ENCODE data around the gene METTL22.

METTL22 gene

DNA sequence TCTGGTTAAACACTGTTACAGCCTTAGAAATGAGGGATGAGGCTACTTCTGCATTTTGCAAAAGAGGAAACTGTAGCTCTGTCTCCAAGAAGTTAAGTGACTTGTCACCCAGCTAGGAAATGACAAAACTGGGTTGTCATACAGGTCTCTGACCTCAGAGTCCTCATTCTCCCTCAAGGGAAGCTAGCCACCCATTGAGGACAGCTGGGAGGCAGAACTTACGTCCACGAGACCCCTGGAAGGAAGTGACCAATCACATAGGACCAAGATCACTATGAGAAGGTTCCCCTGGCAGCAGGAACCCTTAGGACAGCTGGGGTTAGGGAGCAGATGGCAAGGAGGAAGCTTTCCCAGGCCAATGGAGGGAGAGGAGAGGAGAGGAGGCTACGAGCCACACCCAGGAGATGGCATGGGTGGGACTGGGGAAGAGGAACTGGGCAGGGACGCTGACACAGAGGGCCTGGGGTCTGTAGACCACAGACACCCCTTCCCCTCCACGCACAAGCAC, 11.2 kb downstream of the METTL22 start:
- no peak overlapping the region for H3K27ac ChIP-seq (replicated peaks; ENCODE audit: low read length)
- peaks cover 55 to 99% of the 10 kb centered on the region in 2 donors for H3K36me3 ChIP-seq (replicated peaks in 1 of 2; ENCODE audit: control insufficient read depth in 2 of 2, insufficient read depth in 2 of 2, low read length in 2 of 2)
- H3K4me1 ChIP-seq (ENCODE audit: control insufficient read depth in 2 of 2, insufficient read depth in 1 of 2, low read depth in 1 of 2, low read length in 2 of 2), result peaks cover 1 to 4% of the 10 kb centered on the region in 2 donors
- H2BK120ac ChIP-seq (ENCODE audit: low read depth, low read length), result no peak overlapping the region
- H3K4ac ChIP-seq (ENCODE audit: low read length), result no peak overlapping the region
- no CpG with 5 or more reads among the region's 5 CpGs for WGBS, 2 donors (ENCODE audit: extremely low coverage in 2 of 2, insufficient read length in 2 of 2, insufficient replicate concordance in 1 of 2)
- no peak overlapping the region for H2BK5ac ChIP-seq (ENCODE audit: low read length)
- no peak overlapping the region for H2BK15ac ChIP-seq (ENCODE audit: low read length)
- H3K18ac ChIP-seq (ENCODE audit: low read length), result no peak overlapping the region
- DNase-seq (ENCODE audit: low spot score), result no peak
- H3K4me3 ChIP-seq (ENCODE audit: low read length in 2 of 2), result no peak overlapping the region
- H3K9me3 ChIP-seq (replicated peaks in 1 of 2; ENCODE audit: control insufficient read depth in 2 of 2, insufficient read depth in 1 of 2, low read depth in 1 of 2, low read length in 2 of 2), result no peaks in the 10 kb centered on the region
- no peak overlapping the region for H4K8ac ChIP-seq (ENCODE audit: low read depth, low read length)
- H3K14ac ChIP-seq (ENCODE audit: low read length), result no peak overlapping the region
- no peaks in the 10 kb centered on the region for H3K79me1 ChIP-seq (ENCODE audit: low read depth, low read length)
- H3K4me2 ChIP-seq (ENCODE audit: insufficient read depth, low read length, poor library complexity, severe bottlenecking), result no peak overlapping the region
- H2AFZ ChIP-seq (ENCODE audit: low read length), result no peak overlapping the region
- no peak overlapping the region for H2AK5ac ChIP-seq (ENCODE audit: low read depth, low read length)
- H2BK12ac ChIP-seq (ENCODE audit: low read length), result no peak overlapping the region
- H3K9ac ChIP-seq (ENCODE audit: low read depth, low read length, poor library complexity), result no peak overlapping the region
- no peak overlapping the region for H4K91ac ChIP-seq (ENCODE audit: low read depth, low read length, poor library complexity)
- H3K23ac ChIP-seq (ENCODE audit: low read depth, low read length, poor library complexity), result no peak overlapping the region
- H3K27me3 ChIP-seq (ENCODE audit: control insufficient read depth in 3 of 3, insufficient read depth in 3 of 3, low read depth in 1 of 3, low read length in 3 of 3), result no peaks in the 10 kb centered on the region

DNA sequence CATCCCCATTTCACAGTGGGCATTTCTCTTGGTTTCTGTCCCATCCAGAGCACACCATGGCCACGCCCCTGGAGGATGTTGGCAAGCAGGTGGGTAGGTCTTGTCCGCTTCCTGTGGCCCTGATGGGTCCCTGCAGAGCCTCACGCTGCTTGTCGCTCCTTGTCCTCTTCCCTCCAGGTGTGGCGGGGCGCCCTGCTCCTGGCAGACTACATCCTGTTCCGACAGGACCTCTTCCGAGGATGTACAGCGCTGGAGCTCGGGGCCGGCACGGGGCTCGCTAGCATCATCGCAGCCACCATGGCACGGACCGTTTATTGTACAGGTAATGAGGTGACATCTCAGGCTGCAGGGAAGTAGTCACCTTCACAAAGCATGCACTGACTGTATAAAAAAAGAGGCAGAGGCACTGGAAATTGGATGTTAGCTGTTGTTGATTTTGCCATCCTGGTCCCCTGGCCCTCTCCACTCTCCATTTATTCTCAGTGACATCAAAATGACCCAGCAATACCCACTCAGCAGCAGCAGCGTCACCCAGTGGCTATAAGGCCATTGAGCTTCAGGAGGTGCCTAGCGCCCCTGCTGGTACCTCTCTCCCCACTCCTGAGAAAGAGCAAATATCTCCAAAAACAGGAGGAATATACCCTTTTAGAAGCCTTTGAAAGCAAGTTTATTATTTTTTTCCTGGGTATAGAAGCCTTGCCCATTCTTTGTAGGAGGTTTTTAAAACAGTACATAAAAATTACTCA, 13.7 kb downstream of the METTL22 start:
- Histone ChIP-seq H3K27ac (replicated peaks; ENCODE audit: low read length) (no peak overlapping the region), H2AK5ac (ENCODE audit: low read depth, low read length) (no peak overlapping the region), H2BK120ac (ENCODE audit: low read depth, low read length) (no peak overlapping the region), H3K9me3 (replicated peaks in 1 of 2; ENCODE audit: control insufficient read depth in 2 of 2, insufficient read depth in 1 of 2, low read depth in 1 of 2, low read length in 2 of 2) (no peaks in the 10 kb centered on the region), H3K79me1 (ENCODE audit: low read depth, low read length) (no peaks in the 10 kb centered on the region), H3K9ac (ENCODE audit: low read depth, low read length, poor library complexity) (no peak overlapping the region), H3K4ac (ENCODE audit: low read length) (no peak overlapping the region), H2BK12ac (ENCODE audit: low read length) (no peak overlapping the region), H3K14ac (ENCODE audit: low read length) (no peak overlapping the region), H3K23ac (ENCODE audit: low read depth, low read length, poor library complexity) (no peak overlapping the region), H3K27me3 (ENCODE audit: control insufficient read depth in 3 of 3, insufficient read depth in 3 of 3, low read depth in 1 of 3, low read length in 3 of 3) (no peaks in the 10 kb centered on the region), H3K36me3 (replicated peaks in 1 of 2; ENCODE audit: control insufficient read depth in 2 of 2, insufficient read depth in 2 of 2, low read length in 2 of 2) (peaks cover 50 to 98% of the 10 kb centered on the region in 2 donors), H4K8ac (ENCODE audit: low read depth, low read length) (no peak overlapping the region), H2BK5ac (ENCODE audit: low read length) (no peak overlapping the region), H2AFZ (ENCODE audit: low read length) (no peak overlapping the region), H3K4me1 (ENCODE audit: control insufficient read depth in 2 of 2, insufficient read depth in 1 of 2, low read depth in 1 of 2, low read length in 2 of 2) (peaks cover 1 to 3% of the 10 kb centered on the region in 2 donors), H4K91ac (ENCODE audit: low read depth, low read length, poor library complexity) (no peak overlapping the region), H3K4me2 (ENCODE audit: insufficient read depth, low read length, poor library complexity, severe bottlenecking) (no peak overlapping the region), H3K4me3 (ENCODE audit: low read length in 2 of 2) (no peak overlapping the region), H2BK15ac (ENCODE audit: low read length) (no peak overlapping the region), H3K18ac (ENCODE audit: low read length) (no peak overlapping the region)
- DNase-seq (ENCODE audit: low spot score), result peak; percentile 43
- WGBS, 2 donors (ENCODE audit: extremely low coverage in 2 of 2, insufficient read length in 2 of 2, insufficient replicate concordance in 1 of 2), result no CpG with 5 or more reads among the region's 18 CpGs

DNA sequence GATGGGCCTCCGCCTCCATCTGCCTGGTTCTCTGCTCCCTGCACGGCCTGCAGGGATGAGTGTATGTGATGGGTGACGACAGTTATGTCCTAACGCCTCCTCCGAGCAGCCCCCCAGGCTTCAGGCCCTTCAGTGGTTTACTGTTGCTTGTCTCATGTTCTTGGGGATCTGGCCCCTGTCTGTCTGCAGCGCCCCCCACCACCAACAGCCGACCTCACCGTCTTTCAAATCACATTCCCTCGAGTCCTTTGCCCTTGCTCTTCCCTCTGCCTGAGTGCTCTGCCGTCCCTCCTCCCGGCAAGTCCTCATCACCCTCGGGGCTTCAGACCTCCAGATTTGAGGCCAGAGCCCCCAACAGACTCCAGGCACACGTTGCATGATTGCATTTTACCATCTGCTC, 18.2 kb downstream of the METTL22 start:
- Histone ChIP-seq H2BK12ac (ENCODE audit: low read length) (no peak overlapping the region), H4K8ac (ENCODE audit: low read depth, low read length) (no peak overlapping the region), H3K4ac (ENCODE audit: low read length) (no peak overlapping the region), H2AFZ (ENCODE audit: low read length) (no peak overlapping the region), H2BK120ac (ENCODE audit: low read depth, low read length) (no peak overlapping the region), H3K23ac (ENCODE audit: low read depth, low read length, poor library complexity) (no peak overlapping the region), H3K9me3 (replicated peaks in 1 of 2; ENCODE audit: control insufficient read depth in 2 of 2, insufficient read depth in 1 of 2, low read depth in 1 of 2, low read length in 2 of 2) (peaks cover 0 to 4% of the 10 kb centered on the region in 2 donors), H3K27me3 (ENCODE audit: control insufficient read depth in 3 of 3, insufficient read depth in 3 of 3, low read depth in 1 of 3, low read length in 3 of 3) (no peaks in the 10 kb centered on the region), H3K4me3 (ENCODE audit: low read length in 2 of 2) (no peak overlapping the region), H2BK15ac (ENCODE audit: low read length) (no peak overlapping the region), H4K91ac (ENCODE audit: low read depth, low read length, poor library complexity) (no peak overlapping the region), H3K14ac (ENCODE audit: low read length) (no peak overlapping the region), H3K4me1 (ENCODE audit: control insufficient read depth in 2 of 2, insufficient read depth in 1 of 2, low read depth in 1 of 2, low read length in 2 of 2) (no peaks in the 10 kb centered on the region), H2BK5ac (ENCODE audit: low read length) (no peak overlapping the region), H3K27ac (replicated peaks; ENCODE audit: low read length) (no peak overlapping the region), H3K4me2 (ENCODE audit: insufficient read depth, low read length, poor library complexity, severe bottlenecking) (no peak overlapping the region), H3K18ac (ENCODE audit: low read length) (no peak overlapping the region), H3K9ac (ENCODE audit: low read depth, low read length, poor library complexity) (no peak overlapping the region), H2AK5ac (ENCODE audit: low read depth, low read length) (no peak overlapping the region), H3K36me3 (replicated peaks in 1 of 2; ENCODE audit: control insufficient read depth in 2 of 2, insufficient read depth in 2 of 2, low read length in 2 of 2) (peaks cover 62 to 93% of the 10 kb centered on the region in 2 donors), H3K79me1 (ENCODE audit: low read depth, low read length) (no peaks in the 10 kb centered on the region)
- no CpG with 5 or more reads among the region's 13 CpGs for WGBS, 2 donors (ENCODE audit: extremely low coverage in 2 of 2, insufficient read length in 2 of 2, insufficient replicate concordance in 1 of 2)
- DNase-seq (ENCODE audit: low spot score), result no peak

DNA sequence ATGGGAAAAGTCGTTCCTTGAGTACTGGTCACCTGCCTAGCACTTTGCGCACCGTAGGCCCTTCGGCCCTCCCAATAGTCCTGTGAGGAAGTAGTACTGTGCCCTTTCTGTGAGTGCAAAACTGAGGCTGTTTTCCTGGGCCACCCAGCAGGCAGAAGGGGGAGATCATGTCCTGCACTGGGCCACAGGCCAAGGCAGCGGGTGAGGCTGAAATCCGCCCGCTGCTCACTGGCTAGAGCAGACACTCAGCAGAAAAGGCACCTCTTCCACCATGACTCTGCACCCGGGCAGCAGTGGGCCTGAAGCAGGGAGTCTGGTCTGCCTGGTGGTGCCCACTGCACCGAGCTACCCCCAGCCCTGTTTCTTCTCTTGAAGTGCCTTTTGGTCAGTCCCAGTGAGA, 20.2 kb downstream of the METTL22 start:
- Histone ChIP-seq H2AK5ac (ENCODE audit: low read depth, low read length) (no peak overlapping the region), H3K9ac (ENCODE audit: low read depth, low read length, poor library complexity) (no peak overlapping the region), H3K27me3 (ENCODE audit: control insufficient read depth in 3 of 3, insufficient read depth in 3 of 3, low read depth in 1 of 3, low read length in 3 of 3) (no peaks in the 10 kb centered on the region), H3K14ac (ENCODE audit: low read length) (no peak overlapping the region), H3K27ac (replicated peaks; ENCODE audit: low read length) (no peak overlapping the region), H2BK12ac (ENCODE audit: low read length) (no peak overlapping the region), H3K18ac (ENCODE audit: low read length) (no peak overlapping the region), H2AFZ (ENCODE audit: low read length) (no peak overlapping the region), H4K91ac (ENCODE audit: low read depth, low read length, poor library complexity) (no peak overlapping the region), H4K8ac (ENCODE audit: low read depth, low read length) (no peak overlapping the region), H2BK15ac (ENCODE audit: low read length) (no peak overlapping the region), H3K4me2 (ENCODE audit: insufficient read depth, low read length, poor library complexity, severe bottlenecking) (no peak overlapping the region), H3K4ac (ENCODE audit: low read length) (no peak overlapping the region), H3K23ac (ENCODE audit: low read depth, low read length, poor library complexity) (no peak overlapping the region), H3K4me1 (ENCODE audit: control insufficient read depth in 2 of 2, insufficient read depth in 1 of 2, low read depth in 1 of 2, low read length in 2 of 2) (no peaks in the 10 kb centered on the region), H3K36me3 (replicated peaks in 1 of 2; ENCODE audit: control insufficient read depth in 2 of 2, insufficient read depth in 2 of 2, low read length in 2 of 2) (peaks cover 69 to 94% of the 10 kb centered on the region in 2 donors), H2BK120ac (ENCODE audit: low read depth, low read length) (no peak overlapping the region), H3K79me1 (ENCODE audit: low read depth, low read length) (no peaks in the 10 kb centered on the region), H3K9me3 (replicated peaks in 1 of 2; ENCODE audit: control insufficient read depth in 2 of 2, insufficient read depth in 1 of 2, low read depth in 1 of 2, low read length in 2 of 2) (peaks cover 0 to 4% of the 10 kb centered on the region in 2 donors), H2BK5ac (ENCODE audit: low read length) (no peak overlapping the region), H3K4me3 (ENCODE audit: low read length in 2 of 2) (no peak overlapping the region)
- no CpG with 5 or more reads among the region's 9 CpGs for whole genome bisulfite sequencing, 2 donors (ENCODE audit: extremely low coverage in 2 of 2, insufficient read length in 2 of 2, insufficient replicate concordance in 1 of 2)
- no peak for DNase-seq (ENCODE audit: low spot score)

Measured in neuronal stem cell (in vitro differentiated cells).